HG03469 (cell line): Measurements from ENCODE around the gene DPP10.

Experiments used
- ATAC-seq: cut with Tn5 transposase; IDR thresholded peaks from one replicate; pipeline ENCODE4 v1.9.1; 2021; ENCODE audit warnings: mild to moderate bottlenecking, moderate library complexity, moderate number of reproducible peaks; ENCODE audit not compliant: unreplicated experiment

The DPP10 gene

DNA sequence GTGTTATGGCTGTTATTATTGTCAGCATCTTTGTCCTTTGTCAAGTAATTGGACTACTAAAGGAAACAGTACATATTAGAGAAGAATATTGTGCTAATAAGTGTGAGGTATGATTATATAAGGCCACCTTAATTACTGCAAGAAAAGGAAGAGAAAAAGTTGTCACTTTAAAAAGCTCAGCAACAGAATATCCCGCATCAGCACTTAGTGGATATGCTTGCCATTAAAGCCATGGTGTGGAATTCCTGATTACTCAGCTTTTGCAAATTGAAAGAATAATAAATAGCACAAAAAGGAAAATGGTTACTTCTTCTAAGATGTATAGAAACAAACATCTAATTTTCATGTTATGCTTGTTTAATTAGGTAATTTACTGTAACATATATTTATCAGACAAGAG, 347.5 kb downstream of the DPP10 start:
- no peak for ATAC-seq

DNA sequence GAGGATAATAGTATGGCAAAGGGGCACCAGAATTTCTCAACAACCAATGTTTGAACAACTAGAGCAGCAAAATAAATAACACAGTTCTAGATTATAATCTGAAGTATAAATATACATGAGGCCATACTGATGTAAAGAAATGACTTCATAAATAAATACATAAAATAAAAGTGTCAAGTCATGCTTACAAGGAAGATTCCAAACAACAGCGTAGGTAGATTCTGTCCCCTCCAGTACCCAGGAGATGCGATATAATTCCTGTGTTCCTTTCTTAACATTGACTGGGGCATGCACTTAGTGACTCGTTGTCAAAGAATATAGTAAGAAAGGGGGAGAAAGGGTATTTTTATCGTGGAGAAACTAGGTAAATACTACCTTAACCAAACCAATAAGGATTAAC, 355.1 kb downstream of the DPP10 start:
- no peak for ATAC-seq

DNA sequence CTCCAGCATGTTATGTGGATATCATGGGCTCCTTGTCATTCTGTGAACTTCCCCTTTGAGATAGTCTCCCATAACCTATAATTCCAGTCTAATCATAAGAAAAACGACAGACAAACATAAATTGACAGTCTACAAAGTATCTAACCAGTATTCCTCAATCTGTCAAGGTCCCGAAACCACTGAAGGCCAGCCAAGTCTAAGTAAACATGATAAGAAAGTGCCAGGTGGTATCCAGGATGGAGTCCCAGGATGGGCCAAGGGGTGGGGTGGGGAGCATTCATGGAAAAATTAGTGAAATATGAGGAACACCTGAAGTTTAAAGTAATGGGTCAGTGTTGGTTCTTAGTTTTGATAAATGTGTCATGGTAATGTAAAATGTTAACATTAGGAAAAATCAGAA, 355.5 kb downstream of the DPP10 start:
- ATAC-seq = no peak

DNA sequence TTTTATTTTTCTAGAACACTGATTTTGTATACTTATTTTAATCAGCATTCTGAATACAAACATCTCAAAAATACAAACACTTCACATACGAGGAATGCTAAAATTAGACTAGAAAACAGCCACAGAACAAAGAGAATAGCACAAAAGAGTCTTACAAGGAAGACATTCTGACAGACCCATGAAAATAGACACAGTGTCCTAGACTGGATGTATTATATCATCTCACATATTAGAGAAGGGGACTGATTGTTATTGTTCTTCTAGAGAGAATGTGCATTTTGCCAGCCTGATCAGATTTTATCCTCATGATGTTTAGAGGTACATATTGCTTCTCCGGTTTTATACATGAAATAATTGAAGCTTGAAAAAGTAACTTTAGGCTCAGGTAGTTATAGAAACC, 357.9 kb downstream of the DPP10 start:
- ATAC-seq = no peak

DNA sequence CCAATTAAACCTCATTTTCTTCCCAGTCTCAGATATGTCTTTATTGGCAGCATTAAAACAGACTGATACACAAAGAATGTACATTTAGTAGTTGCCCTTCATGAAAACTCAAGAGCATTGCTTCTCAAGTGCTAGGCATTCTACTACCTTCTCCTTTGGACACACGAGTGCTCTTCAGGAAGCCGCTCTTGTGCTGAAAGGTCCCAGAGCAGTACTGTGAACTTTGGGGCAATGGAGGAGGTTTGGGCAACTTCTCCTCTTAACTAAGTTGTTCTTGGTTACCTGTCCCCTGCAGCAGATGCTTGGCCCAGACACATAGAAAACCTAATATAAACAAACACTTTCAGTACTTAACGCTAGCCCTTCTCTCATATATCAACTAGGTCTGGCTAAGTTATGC, 362.8 kb downstream of the DPP10 start:
- no peak for ATAC-seq

DNA sequence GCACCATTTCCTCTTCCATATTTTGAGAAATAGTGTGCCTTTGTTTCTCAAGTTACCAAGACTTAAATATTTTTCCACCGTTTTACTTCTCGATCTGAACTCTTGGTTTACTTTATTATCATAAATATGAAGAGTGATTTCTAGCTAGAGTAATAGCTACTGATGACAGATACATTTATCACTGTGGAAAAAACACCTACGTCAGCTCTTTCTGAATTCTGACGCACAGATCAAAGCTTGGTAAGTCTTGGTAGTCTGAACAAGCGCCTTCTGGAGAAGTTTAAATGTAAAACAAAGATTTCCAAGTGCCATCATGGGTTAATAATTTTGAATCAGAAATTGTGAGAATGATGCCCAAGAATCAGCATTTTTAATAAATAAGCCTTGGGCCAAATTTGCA, 367.7 kb downstream of the DPP10 start:
- no peak for ATAC-seq

DNA sequence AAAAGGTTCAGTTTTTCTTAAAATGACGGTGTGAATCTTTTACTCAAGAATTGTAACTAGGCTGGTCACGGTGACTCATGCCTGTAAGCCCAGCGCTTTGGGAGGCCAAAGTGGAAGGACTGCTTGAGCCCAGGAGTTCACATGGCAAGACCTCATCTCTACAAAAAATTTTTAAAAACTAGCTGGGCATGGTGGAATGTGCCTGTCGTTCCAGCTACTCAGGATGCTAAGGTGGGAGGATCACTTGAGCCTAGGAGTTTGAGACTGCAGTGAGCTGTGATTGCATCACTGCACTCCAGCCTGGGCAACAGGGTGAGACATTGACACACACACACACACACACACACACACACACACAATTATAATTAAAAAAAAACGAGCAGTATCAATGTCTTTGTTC, 369.8 kb downstream of the DPP10 start:
- ATAC-seq = no peak

DNA sequence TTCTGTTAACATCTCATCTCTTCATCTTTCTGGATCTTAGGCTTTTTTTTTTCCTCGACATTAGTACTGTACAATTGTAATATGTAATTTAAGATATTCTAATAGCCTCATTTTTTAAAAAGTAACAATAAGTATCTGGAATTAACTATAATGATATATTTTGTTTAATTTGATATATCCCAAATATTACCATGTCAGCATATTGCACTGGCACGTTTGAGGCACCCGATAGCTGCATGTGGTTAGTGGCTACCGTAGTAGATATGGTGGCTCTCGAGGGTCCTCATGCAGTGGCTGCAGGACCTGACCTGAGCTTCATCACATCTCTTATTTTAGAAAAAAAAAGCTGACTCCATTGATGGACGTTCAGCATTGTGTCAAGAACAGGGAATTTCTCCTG, 371.9 kb downstream of the DPP10 start:
- ATAC-seq = no peak

DNA sequence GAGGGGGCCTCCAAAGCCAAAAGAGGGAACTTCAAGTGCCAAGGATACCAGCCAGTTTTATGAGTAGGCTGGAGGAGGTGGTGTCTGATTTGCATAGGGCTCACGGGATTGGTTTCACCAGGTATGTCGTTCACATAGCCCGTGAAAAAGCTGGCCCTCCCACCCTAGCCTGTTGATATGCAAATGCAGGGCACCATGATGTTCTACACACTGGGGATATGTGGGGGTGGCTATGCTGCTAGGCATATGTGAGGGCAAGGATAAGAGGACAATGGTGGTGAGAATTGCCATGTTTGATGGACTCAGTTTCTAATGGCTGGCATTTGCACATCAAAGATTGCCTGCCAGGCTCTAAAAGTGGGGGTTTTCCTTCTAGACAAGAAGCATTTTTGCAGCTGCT, 378.6 kb downstream of the DPP10 start:
- ATAC-seq = no peak

DNA sequence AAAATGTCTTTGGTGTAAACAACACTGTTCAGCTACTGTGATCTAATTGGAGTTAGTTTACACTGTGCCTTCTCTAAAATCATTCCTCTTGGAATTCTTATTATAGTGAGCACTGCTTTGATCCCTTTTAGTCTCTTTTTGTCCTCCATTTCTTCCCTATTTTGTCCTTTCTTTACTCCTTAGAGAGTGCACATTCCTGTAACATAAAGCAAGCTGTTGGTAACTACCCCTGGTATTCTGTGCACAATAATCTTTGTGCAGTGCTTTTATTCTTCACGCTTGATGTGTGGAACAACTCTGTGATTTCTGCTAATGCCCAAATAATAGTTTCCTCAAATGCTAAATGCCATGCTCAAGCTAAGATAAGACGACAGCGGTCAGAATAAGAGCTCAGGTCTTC, 401.5 kb downstream of the DPP10 start:
- ATAC-seq = no peak

DNA sequence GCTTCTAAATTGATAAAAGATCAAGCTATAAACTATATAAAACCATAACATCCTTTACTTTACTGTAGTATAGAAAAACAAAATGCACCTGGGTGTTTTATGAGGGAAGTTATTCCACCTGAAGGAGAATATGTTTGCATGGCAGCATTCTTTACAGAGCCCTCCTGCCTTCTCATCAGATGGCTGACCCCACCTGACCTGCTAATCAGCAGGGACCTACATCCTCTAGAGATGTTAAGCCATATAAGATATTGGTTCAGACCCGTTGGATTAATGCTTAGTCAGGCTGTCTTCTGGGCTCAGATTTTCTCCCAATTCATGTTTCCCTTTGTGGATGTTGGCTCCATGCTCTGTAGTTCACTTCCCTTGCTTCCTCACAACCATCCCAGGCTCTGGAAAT, 414.8 kb downstream of the DPP10 start:
- ATAC-seq = no peak

DNA sequence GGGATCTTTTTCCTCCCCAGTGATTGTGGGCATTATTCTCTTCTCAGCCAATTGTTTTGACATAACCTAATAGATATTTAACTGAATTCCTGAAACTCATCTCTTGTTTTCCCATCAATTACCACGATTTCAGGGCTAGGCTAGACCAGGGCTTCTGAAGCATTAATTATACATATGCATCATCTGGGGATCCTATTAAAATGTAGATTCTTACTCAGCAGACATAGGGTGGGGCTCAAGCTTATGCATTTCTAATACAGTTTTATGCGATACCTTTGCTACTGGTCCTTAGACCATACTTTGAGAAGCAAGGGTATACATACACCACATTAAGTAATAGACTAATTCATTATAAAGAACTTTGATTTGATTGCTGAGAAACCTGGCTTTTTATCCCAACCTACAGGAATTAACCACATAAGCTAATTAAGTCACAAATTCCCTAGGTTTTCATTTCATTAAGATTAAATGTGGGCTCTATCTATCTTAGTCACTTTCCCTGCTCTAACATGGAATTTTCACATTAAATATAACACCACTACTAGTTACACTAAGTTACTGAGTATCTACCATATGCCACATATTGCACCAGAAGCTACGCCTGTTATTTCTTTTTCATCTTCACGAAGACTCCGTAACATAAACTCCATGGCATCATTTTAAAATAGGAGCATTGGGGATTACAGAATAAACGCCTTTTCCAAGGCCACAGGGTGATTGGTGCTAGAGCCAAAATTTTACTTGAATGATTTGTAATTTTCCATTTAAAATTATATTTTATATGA, 417.5 kb downstream of the DPP10 start:
- no peak for ATAC-seq

DNA sequence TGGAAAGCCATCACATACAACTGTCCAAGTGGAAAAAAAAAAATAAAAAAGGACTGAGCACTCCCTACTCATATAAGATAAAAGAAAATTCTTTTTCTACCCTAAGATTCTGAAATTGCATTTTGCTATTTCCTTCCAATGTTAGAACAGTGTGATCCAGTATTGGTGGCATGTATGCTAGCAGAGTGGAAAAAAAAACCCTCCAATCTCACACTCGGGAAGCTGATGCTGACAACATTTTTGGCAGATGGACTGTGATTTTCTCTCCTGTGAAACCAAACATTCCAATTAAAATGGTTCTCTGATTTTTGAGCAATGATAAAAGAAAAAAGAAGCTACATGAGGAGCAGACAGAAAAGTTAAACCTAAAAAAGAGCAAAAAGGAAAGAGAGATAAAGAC, 419.8 kb downstream of the DPP10 start:
- ATAC-seq = no peak

DNA sequence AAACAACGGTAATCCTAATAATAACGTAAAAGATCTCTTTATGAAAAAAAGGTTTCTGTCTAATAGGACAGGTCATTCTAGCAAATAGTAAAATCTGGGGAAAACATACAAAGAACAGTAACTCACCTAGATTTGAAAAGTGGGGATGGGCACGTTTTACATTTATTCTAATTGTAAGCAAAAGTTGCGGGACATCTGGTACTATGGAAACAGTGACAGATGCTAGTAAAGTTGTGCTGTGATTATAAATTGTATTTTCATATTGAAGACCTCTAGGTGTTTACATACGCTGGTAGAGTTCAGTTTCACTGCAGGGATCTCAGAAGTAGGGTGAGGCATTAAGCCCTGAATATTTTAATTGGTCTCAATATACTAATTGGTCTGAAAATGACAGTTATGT, 422.5 kb downstream of the DPP10 start:
- ATAC-seq = no peak

DNA sequence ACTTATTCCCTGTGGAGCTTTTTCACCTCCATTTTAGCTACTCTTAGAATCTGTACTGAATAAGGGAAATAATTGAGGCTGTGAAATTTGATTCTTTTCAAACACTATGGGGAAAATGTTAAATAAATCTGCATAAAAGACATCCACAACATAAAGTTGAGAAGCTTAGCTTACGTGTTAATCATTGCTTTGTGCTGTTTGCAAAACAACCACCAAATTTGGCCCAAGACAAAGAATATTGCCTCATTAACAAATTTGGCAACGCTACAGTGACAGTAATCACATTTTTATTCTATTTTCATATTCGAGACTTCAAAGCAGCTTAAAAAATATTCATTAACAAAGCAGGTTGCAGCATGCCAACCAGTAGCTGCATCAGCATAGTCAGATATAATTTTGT, 437.6 kb downstream of the DPP10 start:
- no peak for ATAC-seq

DNA sequence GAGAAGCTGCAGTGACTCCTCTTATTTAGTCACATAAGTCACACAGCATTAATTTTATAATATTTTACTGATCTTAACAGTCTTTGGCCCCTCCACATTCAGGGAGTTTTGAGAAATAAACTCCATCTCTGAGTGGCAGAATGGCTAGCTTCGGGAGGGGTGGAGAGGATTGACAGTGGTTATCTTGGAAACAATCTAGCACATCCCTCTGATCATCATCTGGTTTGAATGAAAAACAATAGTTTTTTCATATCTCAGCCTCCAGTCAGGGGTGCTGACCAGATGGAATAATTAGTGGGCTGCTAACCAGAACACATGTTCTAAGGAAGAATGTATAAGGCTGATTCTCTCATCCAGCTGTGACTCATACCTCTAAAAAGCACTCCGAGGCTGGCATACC, 477.5 kb downstream of the DPP10 start:
- no peak for ATAC-seq

DNA sequence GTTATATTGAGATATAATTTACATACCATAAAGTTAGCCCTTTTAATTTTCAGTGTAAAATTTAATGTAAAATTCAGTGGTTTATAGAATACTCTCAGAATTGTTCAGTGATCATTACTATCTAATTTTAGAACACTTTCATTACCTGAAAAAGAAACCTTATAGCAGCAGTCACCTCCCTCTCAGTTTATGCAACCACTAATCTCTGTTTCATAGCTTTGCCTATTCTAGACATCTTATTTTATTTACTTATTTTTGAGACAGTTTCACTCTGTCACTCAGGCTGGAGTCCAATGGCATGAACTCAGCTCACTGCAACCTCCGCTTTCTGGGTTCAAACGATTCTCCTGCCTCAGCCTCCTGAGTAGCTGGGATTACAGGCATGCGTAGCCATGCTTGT, 479.6 kb downstream of the DPP10 start:
- no peak for ATAC-seq

DNA sequence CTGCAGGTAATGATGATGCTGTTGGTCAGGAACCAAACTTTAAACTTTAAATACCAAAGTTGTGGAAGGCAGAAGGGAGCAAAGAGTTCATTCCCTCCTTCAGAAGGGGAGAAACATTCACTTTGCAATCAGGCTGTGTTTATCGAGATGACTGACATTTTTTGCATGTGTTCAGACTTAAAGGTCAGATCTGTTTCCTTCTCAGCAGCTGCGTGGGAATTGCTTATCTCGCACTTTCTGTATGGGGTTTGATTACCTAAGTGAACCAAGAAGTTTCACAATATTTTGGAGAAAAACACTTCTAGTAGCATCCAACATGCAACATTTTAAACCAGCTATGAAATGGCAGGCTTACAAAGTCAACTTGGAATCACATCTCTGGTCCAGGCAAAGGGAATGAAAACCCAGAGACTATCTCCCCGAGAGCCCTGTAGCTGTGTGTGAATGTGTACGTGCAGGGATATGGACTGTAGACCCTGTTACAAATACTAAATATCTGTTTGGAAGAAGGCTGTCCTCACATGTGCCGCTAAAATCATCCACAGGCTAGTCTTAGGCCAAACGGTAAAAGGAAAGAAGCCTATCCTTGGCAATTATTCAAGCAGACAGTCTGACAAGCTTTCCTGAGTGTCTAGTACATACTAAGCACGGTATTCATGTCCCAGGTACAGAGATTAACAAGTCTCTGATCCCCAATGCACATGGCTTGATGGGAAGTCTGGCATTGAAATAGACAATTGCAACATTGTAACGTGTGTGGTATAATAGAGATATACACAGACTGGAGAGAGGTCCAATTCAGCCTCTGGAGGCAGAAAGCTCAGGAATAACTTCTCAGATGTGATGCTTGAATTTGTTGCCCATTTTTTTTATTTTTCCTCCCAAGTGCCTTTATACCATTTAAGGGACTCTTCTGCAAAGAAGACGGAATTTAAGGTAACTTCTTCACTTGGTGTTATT, 483.1 kb downstream of the DPP10 start:
- no peak for ATAC-seq

DNA sequence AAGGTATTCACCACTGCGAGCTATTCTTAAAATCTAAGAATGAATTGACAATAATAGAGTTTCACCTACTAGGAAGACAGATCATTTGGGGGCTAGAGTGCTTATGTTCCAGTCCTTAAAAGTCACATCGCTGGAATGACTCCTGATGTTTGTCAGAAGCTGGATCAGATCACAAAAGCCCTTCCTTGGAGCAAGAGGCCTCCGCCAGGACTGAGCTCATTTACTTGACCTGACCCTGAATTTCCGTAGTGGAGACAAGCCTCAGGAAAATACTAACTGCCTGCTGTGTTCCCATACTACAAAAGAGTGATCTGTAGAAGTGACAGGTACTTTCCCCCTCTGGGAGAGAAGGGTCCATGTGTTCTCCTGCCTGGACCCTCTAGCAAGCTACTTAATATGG, 483.9 kb downstream of the DPP10 start:
- no peak for ATAC-seq

DNA sequence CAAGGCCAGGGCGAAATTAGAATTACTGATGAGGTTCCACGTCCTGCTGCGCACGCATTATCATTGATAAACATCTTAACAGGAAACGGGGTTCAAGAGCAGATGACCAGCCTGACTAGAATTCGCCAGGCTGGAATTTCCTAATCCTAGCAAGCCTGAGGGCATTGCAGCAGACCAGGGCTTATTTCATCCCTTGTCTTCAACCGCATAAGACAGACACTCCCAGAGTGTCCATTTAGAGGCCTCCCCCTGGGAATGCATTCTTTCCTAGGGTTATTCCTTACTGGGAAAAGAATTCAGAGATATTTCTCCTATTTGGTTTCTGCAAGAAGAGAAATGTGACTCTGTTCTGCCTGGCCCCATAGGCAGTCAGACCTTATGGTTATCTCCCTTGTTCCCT, 486.8 kb downstream of the DPP10 start:
- ATAC-seq = no peak

DNA sequence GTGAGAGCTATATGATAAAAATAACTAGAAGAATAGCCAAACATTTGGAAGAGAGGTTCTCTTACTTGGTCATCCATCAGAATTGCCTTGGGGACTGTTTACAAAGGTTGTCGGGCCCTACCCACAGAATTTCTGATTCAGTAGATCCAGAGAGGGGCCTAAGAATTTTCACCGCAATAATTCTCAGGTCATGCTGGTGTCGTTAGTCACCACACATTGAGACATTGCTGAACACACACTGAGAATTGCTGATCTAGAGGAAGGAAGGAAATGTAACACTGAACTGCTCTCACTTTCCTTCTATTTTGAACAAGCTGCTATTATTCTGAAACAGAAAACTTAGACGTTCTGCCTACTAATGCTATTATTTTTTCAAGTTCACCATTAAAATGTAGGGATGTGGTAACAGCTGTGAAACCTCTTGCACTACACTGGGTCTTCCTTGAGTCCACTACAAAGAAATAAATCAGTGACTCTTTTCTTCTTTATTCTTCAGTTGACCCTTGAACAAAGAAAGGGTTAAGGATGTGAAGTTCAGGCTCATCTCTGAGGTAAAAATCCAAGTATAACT, 491.3 kb downstream of the DPP10 start:
- ATAC-seq = no peak

DNA sequence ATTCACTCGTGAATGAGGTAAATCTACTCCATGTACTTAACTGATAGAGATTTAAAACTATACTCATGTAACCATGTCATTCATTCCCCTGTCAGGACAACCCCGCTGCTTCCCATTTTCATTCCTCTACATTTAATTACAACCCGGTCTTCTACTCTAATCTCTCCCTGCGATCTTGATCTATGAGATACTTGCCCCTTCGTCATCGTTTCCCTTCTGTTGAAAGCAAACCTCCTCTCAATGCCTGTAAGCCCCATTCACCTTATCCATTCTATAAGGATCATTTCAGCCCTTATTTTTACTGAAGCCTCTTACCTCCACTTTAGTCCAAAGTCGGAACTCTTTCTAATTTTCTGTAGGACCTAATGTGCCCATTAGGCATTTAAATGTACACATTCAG, 492.6 kb downstream of the DPP10 start:
- ATAC-seq = no peak
